ENCODE data around the gene NAV2. TPM values are rescaled to one million over a fixed set of nuclear protein-coding genes. Genes with fewer than 3 reads are reported as not detected.

Gene NAV2
- total RNA-seq, 1 experiment from 2014 or later = 32.3 TPM

DNA sequence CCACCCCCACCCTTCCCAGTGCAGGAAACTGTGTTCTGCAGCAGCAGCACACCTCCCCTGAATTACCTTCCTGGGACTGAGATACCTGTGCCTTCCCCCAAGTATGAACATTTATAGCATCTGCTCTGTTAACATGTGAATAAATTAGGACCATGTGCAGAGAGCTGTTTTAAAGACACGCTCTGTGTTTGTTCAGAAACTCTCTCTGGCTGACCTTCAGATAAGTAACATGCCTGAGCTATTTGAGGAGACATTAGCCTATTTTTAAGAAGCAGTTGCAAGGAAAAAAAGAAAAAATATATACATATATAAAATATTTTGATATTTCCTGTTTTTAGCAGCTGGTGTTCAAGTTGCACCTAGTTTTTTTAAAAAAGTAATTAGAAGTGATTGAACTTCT is 5.4 kb downstream of the NAV2 start:
- no peak for DNase-seq (ENCODE audit: low read depth)

DNA sequence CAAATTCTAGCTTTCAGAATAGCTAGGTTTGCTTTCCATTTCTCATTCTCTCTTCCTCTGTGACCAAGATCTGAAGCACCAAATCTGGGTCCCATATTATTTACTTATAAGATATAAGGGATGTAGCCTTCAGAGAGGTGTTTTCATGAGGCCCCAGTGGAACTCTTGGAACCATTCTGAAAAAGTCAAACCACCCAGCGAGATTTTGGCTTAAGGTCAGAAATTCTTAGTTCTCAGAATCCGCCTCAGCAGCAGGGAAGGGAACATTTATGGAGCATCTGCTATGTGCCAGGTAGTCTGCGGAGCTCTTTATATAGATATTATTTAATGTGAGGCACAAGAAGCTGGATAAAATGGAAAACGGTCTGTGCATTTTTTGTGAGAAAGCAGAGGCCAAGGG is 6.3 kb downstream of the NAV2 start:
- no peak for DNase-seq (ENCODE audit: low read depth)

GRCh38 chr11:19719960-19720359 is 7.3 kb downstream of the NAV2 start:
- DNase-seq (ENCODE audit: low read depth) = no peak

DNA sequence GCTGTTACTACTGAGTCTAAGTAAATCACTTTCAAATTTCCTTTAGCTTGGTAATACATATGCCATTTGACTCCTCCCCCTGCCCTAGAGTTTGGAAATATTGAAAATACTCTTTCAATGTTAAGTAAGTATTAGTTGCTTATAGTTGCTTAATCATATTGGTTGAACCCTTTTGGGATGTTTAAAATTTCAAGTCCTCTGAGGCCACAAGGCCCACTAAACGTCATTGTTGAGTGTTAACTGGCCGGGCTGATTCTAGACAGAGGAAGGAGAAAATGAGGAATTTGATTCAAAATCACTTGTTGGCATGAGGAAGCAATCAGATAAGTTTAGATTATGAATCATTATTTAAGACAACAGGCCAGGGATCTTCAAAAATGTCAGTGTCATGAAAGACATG is 8.5 kb downstream of the NAV2 start:
- no peak for DNase-seq (ENCODE audit: low read depth)

- DNase-seq (ENCODE audit: low read depth) = no peak
Measured at GRCh38 chr11:19722702-19723101, 10.1 kb downstream of the NAV2 start.

DNA sequence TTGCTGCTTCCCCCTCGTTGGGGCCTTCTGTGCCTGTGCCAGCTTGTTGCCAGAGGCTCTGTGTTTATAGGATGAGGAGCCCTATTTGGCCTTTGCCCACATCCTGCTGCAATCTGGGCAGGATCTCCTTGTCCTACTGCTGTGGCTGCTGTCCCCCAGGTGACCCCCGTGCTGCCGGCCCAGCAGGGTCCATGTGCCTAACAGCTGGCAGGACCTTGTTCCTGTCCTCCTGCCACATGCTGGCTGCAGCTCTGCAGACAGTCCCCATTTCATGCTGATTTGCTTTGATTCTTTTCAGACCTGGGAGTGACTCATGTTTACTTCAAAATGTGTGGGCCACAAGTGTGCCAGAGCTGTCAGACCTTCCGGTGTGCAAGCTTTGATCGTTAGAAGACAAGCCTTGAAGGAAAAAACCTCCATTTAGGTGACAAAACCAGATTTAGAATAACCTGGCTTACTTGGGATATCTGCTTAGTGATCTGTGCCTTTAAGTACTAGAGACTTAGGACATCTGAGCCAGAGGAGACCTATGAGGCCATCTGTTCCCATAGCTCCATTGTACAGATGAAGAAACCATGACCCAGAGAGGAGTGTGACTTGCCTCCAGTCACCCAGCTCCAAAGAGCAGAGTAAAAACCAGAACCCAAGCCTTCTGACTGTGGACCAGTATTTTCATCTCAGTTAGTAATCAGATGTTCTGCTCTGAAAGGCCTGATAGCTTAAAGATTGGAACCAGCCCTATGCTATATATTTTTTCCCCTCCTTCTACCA is 11.1 kb downstream of the NAV2 start:
- DNase-seq (ENCODE audit: low read depth) = peak; percentile 82

DNA sequence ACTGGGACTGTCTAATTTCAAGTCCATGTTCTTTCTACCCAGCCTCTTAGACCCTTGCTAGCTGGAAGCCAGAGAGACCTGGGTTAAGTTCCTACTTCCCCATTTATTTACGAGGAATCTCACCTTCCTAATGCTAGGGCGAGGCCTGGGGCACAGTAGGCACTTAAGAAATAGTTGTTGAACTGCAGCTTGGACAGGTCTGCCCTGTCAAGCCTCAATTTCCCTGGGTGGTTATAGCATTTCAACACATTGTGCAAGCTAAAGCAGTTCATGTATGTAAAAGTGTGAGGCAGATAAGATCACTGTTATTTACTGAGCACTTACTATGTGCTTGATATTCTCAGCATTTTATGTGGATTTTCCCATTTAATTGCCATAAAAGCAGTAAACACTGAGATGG is 12.1 kb downstream of the NAV2 start:
- DNase-seq (ENCODE audit: low read depth) = no peak

GRCh38 chr11:19725379-19726079 is 12.9 kb downstream of the NAV2 start:
- no peak for DNase-seq (ENCODE audit: low read depth)

GRCh38 chr11:19727246-19727645 is 14.6 kb downstream of the NAV2 start:
- DNase-seq (ENCODE audit: low read depth) = peak; percentile 71

DNA sequence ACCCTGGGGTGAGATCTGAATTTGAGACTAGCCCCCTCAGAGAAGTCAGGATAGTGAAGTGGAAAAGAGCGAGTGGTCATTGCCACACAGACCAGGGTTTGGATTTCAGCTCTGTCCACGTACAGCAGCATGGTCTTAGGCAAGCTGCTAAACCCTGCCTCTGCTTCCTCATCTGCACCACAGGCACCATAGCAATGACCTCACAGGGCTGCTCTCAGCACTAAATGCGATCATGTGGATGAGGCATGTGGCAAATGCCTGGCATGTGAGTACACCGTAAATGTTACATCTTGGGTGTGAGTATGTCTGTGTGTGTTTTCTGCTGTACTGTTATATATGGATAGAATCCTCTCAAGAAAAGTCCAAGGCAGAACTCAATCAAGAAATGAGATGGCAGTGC is 15.8 kb downstream of the NAV2 start:
- DNase-seq (ENCODE audit: low read depth) = no peak

DNA sequence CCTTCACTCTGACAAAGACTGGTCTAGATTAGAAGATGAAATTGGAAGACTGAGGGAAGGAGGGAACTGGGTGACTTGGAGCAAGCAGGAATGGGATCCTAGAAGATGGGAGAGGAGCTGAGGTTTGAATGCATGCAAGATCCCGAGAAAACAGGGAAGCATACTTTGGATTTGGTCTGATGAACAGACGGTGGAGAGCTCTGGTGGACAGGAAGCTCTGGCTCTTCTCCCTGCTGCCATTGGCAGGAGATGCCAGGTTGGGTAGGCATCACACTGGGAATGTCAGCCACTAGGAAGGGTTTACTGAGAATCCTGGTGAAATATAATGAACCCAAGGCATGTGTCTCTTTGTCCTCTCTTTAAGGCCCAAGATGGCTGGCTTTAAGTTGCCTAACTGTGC is 16.5 kb downstream of the NAV2 start:
- DNase-seq (ENCODE audit: low read depth) = no peak

GRCh38 chr11:19730373-19730772 is 17.7 kb downstream of the NAV2 start:
- DNase-seq (ENCODE audit: low read depth) = no peak

GRCh38 chr11:19734171-19734570 is 21.5 kb downstream of the NAV2 start:
- peak; percentile 42 for DNase-seq (ENCODE audit: low read depth)

DNA sequence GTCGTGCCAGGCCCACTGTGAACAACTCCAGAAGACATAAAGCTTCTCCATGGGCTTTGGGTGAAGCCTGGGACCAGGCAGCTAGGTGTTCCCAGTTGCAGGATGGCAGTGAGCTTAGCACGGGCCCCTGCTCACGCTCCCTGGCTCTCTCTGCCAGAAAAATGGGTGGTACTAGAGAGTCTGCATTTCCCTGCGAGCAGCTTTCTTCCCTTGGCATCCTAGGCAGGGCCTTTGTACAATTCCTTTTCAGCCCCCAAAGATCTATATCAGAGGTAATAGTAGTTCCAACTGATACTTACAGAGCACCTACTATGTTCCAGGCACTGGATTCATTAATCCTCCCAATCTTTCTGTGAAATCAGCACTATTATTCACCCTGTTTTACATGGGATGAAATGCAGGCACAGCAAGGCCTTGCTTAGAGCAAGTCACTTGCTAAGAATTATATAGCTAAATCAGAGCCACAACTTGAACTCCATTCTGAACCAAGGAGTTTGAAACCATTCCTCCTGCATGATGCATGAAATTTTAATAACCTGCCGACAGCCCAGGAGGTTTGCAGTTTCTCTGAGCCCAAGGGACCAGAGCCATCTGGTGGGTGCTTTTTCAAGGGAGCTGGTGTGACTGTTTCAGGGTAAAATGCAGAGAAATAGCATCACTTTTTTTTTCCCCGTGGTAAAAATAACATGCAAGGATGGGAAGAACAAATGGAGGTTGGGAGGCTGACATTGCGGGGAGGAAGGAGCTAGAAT is 22.7 kb downstream of the NAV2 start:
- no peak for DNase-seq (ENCODE audit: low read depth)

DNA sequence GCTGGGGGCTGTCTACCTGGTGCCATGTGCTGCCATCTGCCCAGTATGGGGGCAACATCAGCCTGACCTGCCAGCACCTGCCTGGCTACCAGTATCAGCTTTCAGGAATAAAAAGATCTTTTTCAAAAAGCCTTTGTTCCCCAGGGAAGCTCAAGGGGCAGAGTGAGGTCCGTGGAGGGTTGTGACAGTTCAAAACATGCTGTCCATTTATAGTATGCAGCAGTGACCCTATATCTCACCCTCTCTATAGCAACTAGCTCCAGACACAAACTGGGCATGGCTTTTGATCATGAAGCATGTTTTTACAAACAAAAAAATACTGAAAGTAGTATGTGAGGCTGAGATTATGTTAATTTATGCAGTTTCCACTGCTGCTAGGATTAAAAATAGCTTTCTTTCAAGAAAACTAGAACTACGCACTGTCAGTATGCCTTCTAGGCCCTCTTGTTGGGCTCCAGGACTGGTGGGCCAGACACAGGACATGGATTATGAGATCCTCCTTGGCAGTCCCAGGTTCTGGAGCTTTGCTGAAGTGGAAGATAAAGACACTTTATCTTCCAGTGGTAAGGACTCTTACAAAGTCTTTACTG is 23.4 kb downstream of the NAV2 start:
- no peak for DNase-seq (ENCODE audit: low read depth)

DNA sequence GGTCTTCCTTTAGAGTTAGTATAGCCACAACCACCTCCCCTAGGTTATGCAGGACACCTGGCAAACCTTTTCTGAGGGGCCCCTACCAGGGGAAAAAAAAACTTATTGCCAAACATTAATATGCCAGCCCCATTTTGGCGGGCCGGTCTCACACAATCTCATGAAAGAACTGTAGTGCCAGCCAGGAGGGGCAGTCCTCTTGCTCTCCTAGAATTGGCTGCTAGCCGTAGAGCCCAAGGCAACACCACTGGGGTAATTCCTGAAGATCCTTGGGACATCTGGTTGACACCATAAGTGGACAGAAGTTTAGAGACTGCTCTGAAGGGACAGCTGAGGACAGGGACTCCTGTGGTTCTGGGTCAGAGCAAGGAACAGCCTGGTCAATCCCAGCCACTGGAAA is 24.2 kb downstream of the NAV2 start:
- DNase-seq (ENCODE audit: low read depth) = no peak

DNA sequence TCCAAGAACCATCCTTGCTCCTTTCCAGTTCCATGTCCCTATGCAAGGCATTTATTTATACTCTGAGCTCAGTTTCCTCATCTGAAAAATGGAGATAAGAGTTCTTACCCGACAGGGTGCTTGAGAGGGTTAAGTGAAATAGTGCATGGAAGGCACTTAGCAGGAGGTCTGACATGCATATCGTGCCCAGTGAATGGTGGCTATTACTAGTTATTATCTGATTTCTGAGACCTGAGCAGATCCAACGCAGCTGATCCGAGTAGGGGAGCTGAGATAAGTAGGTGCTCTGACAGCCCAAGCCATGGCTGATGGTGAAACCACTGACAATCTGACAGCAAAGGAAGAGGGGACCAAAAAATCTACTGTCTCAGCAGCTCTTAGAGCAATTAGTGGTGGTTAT is 24.9 kb downstream of the NAV2 start:
- no peak for DNase-seq (ENCODE audit: low read depth)

- DNase-seq (ENCODE audit: low read depth) = no peak
Measured at GRCh38 chr11:19738124-19738523, 25.5 kb downstream of the NAV2 start.

GRCh38 chr11:19739872-19740271 is 27.2 kb downstream of the NAV2 start:
- DNase-seq (ENCODE audit: low read depth) = no peak

GRCh38 chr11:19740586-19740985 is 27.9 kb downstream of the NAV2 start:
- DNase-seq (ENCODE audit: low read depth) = no peak

GRCh38 chr11:19742588-19743292 is 30.1 kb downstream of the NAV2 start:
- peak; percentile 64 for DNase-seq (ENCODE audit: low read depth)

- no peak for DNase-seq (ENCODE audit: low read depth)
Measured at GRCh38 chr11:19743622-19744021, 31.0 kb downstream of the NAV2 start.

Measured in LHCN-M2 (cell line).